Epithelial cell of esophagus (primary cell): Measurements from ENCODE around the gene NOL3.
A peak's percentile ranks its signal among the peaks of the same experiment; 100 is the strongest.

Source experiments
- DNase-seq: peaks from one replicate; pipeline ENCODE4 v3.0.0; 2010; ENCODE audit warnings: low read depth
- H3K4me3 ChIP-seq: 2 replicates; pipeline ENCODE4 v1.5.1; 2011; ENCODE audit warnings: mild to moderate bottlenecking, low read length, control low read depth
- CTCF ChIP-seq: IDR thresholded peaks from 2 replicates; pipeline ENCODE4 v1.5.1; 2011; ENCODE audit warnings: low read depth, mild to moderate bottlenecking, low read length, control low read depth, inconsistent platforms; ENCODE audit not compliant: insufficient read depth; ENCODE audit errors: missing control alignments

Gene NOL3

GRCh38 chr16:67166598-67167168 is 3.7 kb upstream of the NOL3 start:
- no peak for DNase-seq
- no peak for TF ChIP-seq CTCF

GRCh38 chr16:67167588-67167987 is 2.8 kb upstream of the NOL3 start:
- no peak for DNase-seq
- no peak overlapping the region for H3K4me3 ChIP-seq
- no peak for TF ChIP-seq CTCF

More at GRCh38 chr16:67166598-67167168, 3.7 kb upstream of the NOL3 start:
- H3K4me3 ChIP-seq = no peak overlapping the region

GRCh38 chr16:67169011-67169451 is 1.3 kb upstream of the NOL3 start:
- DNase-seq = no peak
- no peak for TF ChIP-seq CTCF
- no peak overlapping the region for H3K4me3 ChIP-seq

- peak; percentile 48 for TF ChIP-seq CTCF
- peak overlapping the region; percentile 54 for H3K4me3 ChIP-seq
- DNase-seq = no peak
Observed at GRCh38 chr16:67169642-67170167, 633 bp upstream of the NOL3 start.

GRCh38 chr16:67170949-67171649 is 761 bp downstream of the NOL3 start:
- peak overlapping the region; percentile 54 for H3K4me3 ChIP-seq
- no peak for TF ChIP-seq CTCF
- DNase-seq = no peak

GRCh38 chr16:67173323-67173722 is 3.0 kb downstream of the NOL3 start:
- TF ChIP-seq CTCF = no peak
- DNase-seq = no peak
- peak overlapping the region; percentile 55 for H3K4me3 ChIP-seq
